ENCODE results near the gene UBE2S. TPM values are rescaled to one million over a fixed set of nuclear protein-coding genes. Genes with fewer than 3 reads are reported as not detected.

Gene UBE2S
- total RNA-seq, 1 experiment from 2014 or later = 393 TPM

- H3K79me2 ChIP-seq (ENCODE audit: insufficient read depth, low read length) = no peaks in the 10 kb centered on the region
- peaks cover 64% of the 10 kb centered on the region for H3K27me3 ChIP-seq (ENCODE audit: insufficient read depth, low read length)
- Mint-ChIP-seq H3K27ac (no peak overlapping the region), H3K4me3 (no peak overlapping the region), H3K9me3 (no peaks in the 10 kb centered on the region; a peak in 2 of 5 replicates), H3K27me3 (ENCODE audit: low read depth) (peaks cover 22% of the 10 kb centered on the region), H3K36me3 (ENCODE audit: insufficient read depth in 1 of 3, low read depth in 3 of 3) (no peaks in the 10 kb centered on the region; a peak in 1 of 7 replicates), H3K4me1 (peaks cover 4 to 19% of the 10 kb centered on the region in 2 experiments; a peak in 3 of 4 replicates)
- no peak overlapping the region for H2AFZ ChIP-seq (ENCODE audit: low read length)
- no peak overlapping the region for H3K56ac ChIP-seq (ENCODE audit: insufficient read length, low read depth, low read length)
- no peak overlapping the region for H3K18ac ChIP-seq (ENCODE audit: insufficient read length, low read depth, low read length)
- no peak for TF ChIP-seq CTCF (conservative IDR thresholded peaks at IDR 0.05)
- no peak overlapping the region for H4K91ac ChIP-seq (ENCODE audit: insufficient read length, low read depth, low read length)
- H4K8ac ChIP-seq (replicated peaks; ENCODE audit: insufficient read length, low read depth, low read length) = no peak overlapping the region
- no peak overlapping the region for H3T11ph ChIP-seq (ENCODE audit: low read length)
- H2BK15ac ChIP-seq (ENCODE audit: low read depth, low read length) = no peak overlapping the region
- H3K4ac ChIP-seq (ENCODE audit: low read depth, low read length) = no peak overlapping the region
- H3K4me2 ChIP-seq (ENCODE audit: insufficient read depth, insufficient read length, low read length) = no peak overlapping the region
- no peak for DNase-seq
- H4K20me1 ChIP-seq (ENCODE audit: control insufficient read depth, insufficient read depth, insufficient read length) = no peaks in the 10 kb centered on the region
- no CpG with 5 or more reads among the region's 16 CpGs for WGBS (ENCODE audit: extremely low coverage, insufficient read length, low lambda C conversion rate)
- no peak overlapping the region for H2BK20ac ChIP-seq (ENCODE audit: low read depth, low read length, poor library complexity, severe bottlenecking)
- no peak overlapping the region for H2BK120ac ChIP-seq (ENCODE audit: low read depth, low read length, poor library complexity, severe bottlenecking)
- no peak overlapping the region for H3K23ac ChIP-seq (ENCODE audit: insufficient read length, low read depth, low read length)
- H3K27ac ChIP-seq (ENCODE audit: insufficient read length, low read depth, low read length) = no peak overlapping the region
- no peaks in the 10 kb centered on the region for H3K9me3 ChIP-seq (ENCODE audit: control insufficient read depth, low read depth, low read length)
- no peak overlapping the region for H3K14ac ChIP-seq (ENCODE audit: insufficient read depth, low read length)
- peaks cover 12% of the 10 kb centered on the region for H3K23me2 ChIP-seq (ENCODE audit: insufficient read length, low read depth, low read length, poor library complexity, severe bottlenecking)
- no peak overlapping the region for H3K9ac ChIP-seq (ENCODE audit: extremely low read depth, insufficient read length, low read length)
- H2AK5ac ChIP-seq (ENCODE audit: insufficient read length, low read length) = no peak overlapping the region
- no peak overlapping the region for H4K5ac ChIP-seq (ENCODE audit: insufficient read length, low read depth, low read length)
- H3K79me1 ChIP-seq (ENCODE audit: insufficient read depth, low read depth, low read length, poor library complexity, severe bottlenecking) = no peaks in the 10 kb centered on the region
- H2BK5ac ChIP-seq (ENCODE audit: insufficient read length, low read length) = no peak overlapping the region
- H3K4me1 ChIP-seq (ENCODE audit: insufficient read depth, low read length) = no peaks in the 10 kb centered on the region
- H2BK12ac ChIP-seq (ENCODE audit: insufficient read length, low read depth, low read length) = no peak overlapping the region
These were observed 40.0 kb upstream of the UBE2S start for GRCh38 chr19:55447421-55448174.
